GM12878 (cell line): ENCODE results near the gene APOLD1. TPM values are rescaled to one million over a fixed set of nuclear protein-coding genes. Genes with fewer than 3 reads are reported as not detected.
A peak's percentile ranks its signal among the peaks of the same experiment; 100 is the strongest.

Source experiments
- BMI1 ChIP-seq: fragments of 450-650 bp; IDR thresholded peaks from 2 replicates; pipeline ENCODE4 v1.6.1; 2016; ENCODE audit warnings: mild to moderate bottlenecking, moderate library complexity, borderline replicate concordance
- CREB1 ChIP-seq: IDR thresholded peaks from 2 replicates; pipeline ENCODE4 v1.6.1; 2012; ENCODE audit warnings: low read depth, mild to moderate bottlenecking, inconsistent platforms
- DPF2 ChIP-seq: fragments of 450-650 bp; IDR thresholded peaks from 2 replicates; pipeline ENCODE4 v1.6.1; 2017; ENCODE audit warnings: mild to moderate bottlenecking
- ETV6 ChIP-seq, 2 experiments: fragments of 450-650 bp in 1 of 2; IDR thresholded peaks in 1 of 2; conservative IDR thresholded peaks in 1 of 2; 2 replicates each; pipeline ENCODE4 v1.6.1; 2014; ENCODE audit warnings: antibody characterized with exemption in 1 of 2, borderline replicate concordance in 1 of 2, low read depth in 1 of 2, mild to moderate bottlenecking in 1 of 2, moderate library complexity in 1 of 2
- IRF4 ChIP-seq: IDR thresholded peaks from 2 replicates; pipeline ENCODE4 v1.6.1; 2011; ENCODE audit warnings: low read depth, low read length
- JUNB ChIP-seq: IDR thresholded peaks from 2 replicates; pipeline ENCODE4 v1.6.1; 2016; ENCODE audit warnings: antibody characterized with exemption, mild to moderate bottlenecking
- MEF2A ChIP-seq: IDR thresholded peaks from 2 replicates; pipeline ENCODE4 v1.6.1; 2011; ENCODE audit warnings: low read depth, mild to moderate bottlenecking, low read length, moderate library complexity; ENCODE audit not compliant: insufficient read depth
- PRDM15 ChIP-seq: fragments of 450-650 bp; formaldehyde crosslinking; IDR thresholded peaks from 2 replicates; pipeline ENCODE4 v1.4.0; 2020; ENCODE audit warnings: mild to moderate bottlenecking, moderate library complexity
- SPI1 ChIP-seq: IDR thresholded peaks from 2 replicates; pipeline ENCODE4 v1.6.1; 2011; ENCODE audit warnings: low read depth, mild to moderate bottlenecking, low read length, moderate library complexity, borderline replicate concordance; ENCODE audit not compliant: insufficient read depth
- SRF ChIP-seq, 2 experiments: IDR thresholded peaks; 2 replicates each; pipeline ENCODE4 v1.6.1; 2011; ENCODE audit warnings: low read depth in 2 of 2, low read length in 2 of 2, mild to moderate bottlenecking in 1 of 2, moderate library complexity in 1 of 2
- ZBTB4 ChIP-seq: fragments of 450-650 bp; formaldehyde crosslinking; IDR thresholded peaks from 2 replicates; pipeline ENCODE4 v1.4.0; 2022; ENCODE audit warnings: mild to moderate bottlenecking, moderate library complexity
- ZNF687 ChIP-seq: fragments of 450-650 bp; IDR thresholded peaks from 2 replicates; pipeline ENCODE4 v1.6.1; 2017; ENCODE audit warnings: mild to moderate bottlenecking, moderate library complexity
- polyA plus RNA-seq, 11 experiments: library from polyadenylated mRNA; depleted of rRNA in 4 of 11; unstranded in 6 of 11; stranded (reverse) in 5 of 11; fragments of >200 nt; fragmentation: Nextera tagmentation in 4 of 11; fragmentation: Illumina TruSeq in 1 of 11; extraction: Ambion mirVana in 4 of 11; extraction: Trizol in 1 of 11; gene quantifications; 1 replicate in 1 of 11; 2 replicates in 10 of 11; pipeline versions ENCODE4 v1.2.1 to v1.2.3, GENCODE V29; 2011 to 2016; ENCODE audit warnings: inconsistent platforms in 2 of 11, missing spikeins in 2 of 11, low read depth in 1 of 11
- total RNA-seq, 4 experiments: library from RNA; depleted of rRNA in 3 of 4; stranded (reverse); fragments of >200 nt in 3 of 4; fragmentation: Illumina TruSeq in 1 of 4; extraction: Trizol in 1 of 4; gene quantifications; 2 replicates each; pipeline versions ENCODE4 v1.2.1 to v1.2.3, GENCODE V29; 2013 to 2021

Gene APOLD1
- total and polyA plus RNA-seq, 10 of the 15 experiments (the other 5 are each of a cell fraction or from before 2014, with no cell fraction given) = 1.1 to 8.9 (median 4.2) TPM

- TF ChIP-seq PRDM15 = no peak
- no peak for TF ChIP-seq MEF2A
- peak; percentile 82 for TF ChIP-seq IRF4
- TF ChIP-seq DPF2 = peak; percentile 71
- TF ChIP-seq JUNB = peak; percentile 80
- TF ChIP-seq ETV6 (conservative IDR thresholded peaks at IDR 0.05 in 1 of 2, IDR thresholded peaks at IDR 0.05 in 1 of 2; ENCODE audit: borderline replicate concordance in 1 of 2, low read depth in 1 of 2) = peak in 1 of 2 experiments; percentile 66; a peak in 2 of 4 replicates
- 0 out of 2 replicates have a peak, but pooled peaks have one; percentile 42 for TF ChIP-seq BMI1
- TF ChIP-seq SPI1 = peak; percentile 60; the same call in 1 of the 2 replicates
- no peak for TF ChIP-seq SRF (IDR thresholded peaks at IDR 0.05; ENCODE audit: low read depth in 2 of 2, low read length in 2 of 2)
- no peak for TF ChIP-seq ZBTB4
- 0 out of 2 replicates have a peak, but pooled peaks have one; percentile 37 for TF ChIP-seq ZNF687
- no peak for TF ChIP-seq CREB1
Measured at GRCh38 chr12:12803186-12803585, 17.7 kb downstream of the APOLD1 start (continued).
